Measurements from ENCODE around the gene HNF1A. TPM values are rescaled to one million over a fixed set of nuclear protein-coding genes. Genes with fewer than 3 reads are reported as not detected.

The HNF1A gene
- total RNA-seq, 3 donors from 2014 or later, result 0.29 to 0.33 TPM; not detected in 1

DNA sequence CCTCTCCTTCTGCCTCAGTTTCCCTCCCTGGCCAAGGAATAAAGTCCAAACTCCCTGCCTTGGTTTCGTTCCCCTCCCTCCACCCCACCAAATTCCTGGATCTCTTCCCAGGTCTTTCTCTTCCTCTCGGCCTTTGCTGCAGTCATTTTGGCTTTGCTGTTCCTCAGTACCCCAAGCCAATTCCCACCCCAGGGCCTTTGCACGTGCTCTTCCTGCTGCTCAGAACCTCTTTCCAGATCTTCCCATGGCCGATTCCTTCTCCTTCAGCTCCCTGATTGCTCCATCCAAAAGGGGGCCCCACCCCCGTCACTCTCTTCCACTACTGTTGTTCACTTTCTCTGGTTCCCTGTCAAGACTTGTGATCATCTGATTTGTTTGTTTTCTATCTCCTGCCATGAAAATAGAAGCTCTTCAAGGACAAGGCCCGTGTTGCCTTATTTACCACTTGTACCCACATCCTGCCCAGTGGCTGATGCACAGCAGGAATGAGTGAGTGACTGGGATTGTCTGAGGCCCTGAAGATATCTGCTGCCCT, 3.1 kb downstream of the HNF1A start:
- intact Hi-C loops (cut with DNase I; ENCODE audit: low total_unique reads), result no loop called here
- H3K27me3 ChIP-seq, result no peaks in the 10 kb centered on the region
- no peaks in the 10 kb centered on the region for H3K36me3 ChIP-seq
- H3K9me3 ChIP-seq, result no peaks in the 10 kb centered on the region
- no peak for DNase-seq (ENCODE audit: low spot score in 2 of 2)
- no peak overlapping the region for H3K4me3 ChIP-seq
- H3K4me1 ChIP-seq, result no peaks in the 10 kb centered on the region
- H3K27ac ChIP-seq, result no peak overlapping the region
- TF ChIP-seq POLR2AphosphoS5 (IDR thresholded peaks at IDR 0.05), result no peak
- TF ChIP-seq POLR2A (IDR thresholded peaks at IDR 0.05), result no peak
- TF ChIP-seq, protein P1, sequence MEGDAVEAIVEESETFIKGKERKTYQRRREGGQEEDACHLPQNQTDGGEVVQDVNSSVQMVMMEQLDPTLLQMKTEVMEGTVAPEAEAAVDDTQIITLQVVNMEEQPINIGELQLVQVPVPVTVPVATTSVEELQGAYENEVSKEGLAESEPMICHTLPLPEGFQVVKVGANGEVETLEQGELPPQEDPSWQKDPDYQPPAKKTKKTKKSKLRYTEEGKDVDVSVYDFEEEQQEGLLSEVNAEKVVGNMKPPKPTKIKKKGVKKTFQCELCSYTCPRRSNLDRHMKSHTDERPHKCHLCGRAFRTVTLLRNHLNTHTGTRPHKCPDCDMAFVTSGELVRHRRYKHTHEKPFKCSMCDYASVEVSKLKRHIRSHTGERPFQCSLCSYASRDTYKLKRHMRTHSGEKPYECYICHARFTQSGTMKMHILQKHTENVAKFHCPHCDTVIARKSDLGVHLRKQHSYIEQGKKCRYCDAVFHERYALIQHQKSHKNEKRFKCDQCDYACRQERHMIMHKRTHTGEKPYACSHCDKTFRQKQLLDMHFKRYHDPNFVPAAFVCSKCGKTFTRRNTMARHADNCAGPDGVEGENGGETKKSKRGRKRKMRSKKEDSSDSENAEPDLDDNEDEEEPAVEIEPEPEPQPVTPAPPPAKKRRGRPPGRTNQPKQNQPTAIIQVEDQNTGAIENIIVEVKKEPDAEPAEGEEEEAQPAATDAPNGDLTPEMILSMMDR (IDR thresholded peaks at IDR 0.05), result no peak

- TF ChIP-seq POLR2AphosphoS5 (IDR thresholded peaks at IDR 0.05) (no peak), POLR2A (IDR thresholded peaks at IDR 0.05) (no peak)
- TF ChIP-seq, protein P1 (IDR thresholded peaks at IDR 0.05), result no peak
- intact Hi-C loops (cut with DNase I; ENCODE audit: low total_unique reads), result no loop called here
These were observed 4.3 kb downstream of the HNF1A start for GRCh38 chr12:120982659-120983058.

GRCh38 chr12:120983759-120984158, 5.4 kb downstream of the HNF1A start:
- Histone ChIP-seq H3K4me3 (no peak overlapping the region), H3K9me3 (no peaks in the 10 kb centered on the region), H3K36me3 (no peaks in the 10 kb centered on the region), H3K27ac (no peak overlapping the region), H3K27me3 (no peaks in the 10 kb centered on the region), H3K4me1 (no peaks in the 10 kb centered on the region)
- no peak for DNase-seq (ENCODE audit: low spot score in 2 of 2)
- intact Hi-C loops (cut with DNase I; ENCODE audit: low total_unique reads), result no loop called here
- TF ChIP-seq POLR2A (IDR thresholded peaks at IDR 0.05) (no peak), POLR2AphosphoS5 (IDR thresholded peaks at IDR 0.05) (no peak)
- TF ChIP-seq, protein P1 (IDR thresholded peaks at IDR 0.05), result no peak

More at GRCh38 chr12:120982659-120983058, 4.3 kb downstream of the HNF1A start:
- Histone ChIP-seq H3K27me3 (no peaks in the 10 kb centered on the region), H3K4me3 (no peak overlapping the region), H3K9me3 (no peaks in the 10 kb centered on the region), H3K36me3 (no peaks in the 10 kb centered on the region), H3K4me1 (no peaks in the 10 kb centered on the region), H3K27ac (no peak overlapping the region)
- no peak for DNase-seq (ENCODE audit: low spot score in 2 of 2)

DNA sequence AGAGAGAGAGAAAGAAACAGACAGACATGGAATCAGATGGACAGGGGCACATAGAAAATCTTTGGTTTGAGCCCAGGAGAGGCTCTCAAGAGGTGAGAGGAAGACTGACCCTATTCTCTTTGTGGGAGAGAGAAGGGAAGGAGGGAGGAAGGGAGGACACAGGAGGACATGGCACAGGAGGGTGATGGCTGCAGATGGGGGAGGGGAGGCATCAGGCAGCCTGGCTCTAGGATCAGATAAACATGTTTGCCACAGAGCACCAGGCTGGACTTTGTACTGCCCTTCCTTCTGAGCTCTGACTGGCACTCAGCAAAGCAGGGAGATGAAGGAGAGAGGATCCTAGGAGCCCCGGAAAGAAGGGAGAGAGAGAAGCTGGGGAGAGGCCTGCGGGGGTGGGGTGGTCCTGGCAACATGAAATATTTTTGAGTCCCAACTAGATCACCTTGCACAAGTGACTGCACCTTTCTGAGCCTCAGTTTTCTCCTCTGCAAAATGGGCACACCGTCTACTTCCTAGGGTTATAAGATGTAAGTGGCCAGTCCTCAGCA, 6.1 kb downstream of the HNF1A start:
- no peaks in the 10 kb centered on the region for H3K36me3 ChIP-seq

GRCh38 chr12:120988234-120988633, 9.9 kb downstream of the HNF1A start:
- no peaks in the 10 kb centered on the region for H3K27me3 ChIP-seq
- no peak for DNase-seq (ENCODE audit: low spot score in 2 of 2)
- intact Hi-C loops (cut with DNase I; ENCODE audit: low total_unique reads), result no loop called here
- H3K4me3 ChIP-seq, result no peak overlapping the region
- no peaks in the 10 kb centered on the region for H3K4me1 ChIP-seq
- no peaks in the 10 kb centered on the region for H3K36me3 ChIP-seq
- H3K27ac ChIP-seq, result no peak overlapping the region
- TF ChIP-seq POLR2AphosphoS5 (IDR thresholded peaks at IDR 0.05), result no peak
- no peak for TF ChIP-seq POLR2A (IDR thresholded peaks at IDR 0.05)
- TF ChIP-seq, protein P1 (IDR thresholded peaks at IDR 0.05), result no peak
- H3K9me3 ChIP-seq, result no peaks in the 10 kb centered on the region

More for the DNA sequence above, 6.1 kb downstream of the HNF1A start:
- no peak overlapping the region for H3K27ac ChIP-seq
- DNase-seq (ENCODE audit: low spot score in 2 of 2), result no peak
- H3K4me3 ChIP-seq, result no peak overlapping the region
- no peaks in the 10 kb centered on the region for H3K4me1 ChIP-seq
- H3K27me3 ChIP-seq, result no peaks in the 10 kb centered on the region
- TF ChIP-seq POLR2AphosphoS5 (IDR thresholded peaks at IDR 0.05), result no peak
- TF ChIP-seq, protein P1 (IDR thresholded peaks at IDR 0.05), result no peak
- TF ChIP-seq POLR2A (IDR thresholded peaks at IDR 0.05), result no peak
- H3K9me3 ChIP-seq, result no peaks in the 10 kb centered on the region
- intact Hi-C loops (cut with DNase I; ENCODE audit: low total_unique reads), result no loop called here
